OCI-LY3 (cell line): Measurements from ENCODE around the gene NIPSNAP3A.

Experiments
- H2AFZ ChIP-seq: fragments of 200-600, 300-600 bp; shearing (Covaris generic); 2 replicates; pipeline ENCODE4 v1.6.0; 2014; ENCODE audit warnings: antibody characterized with exemption, low read depth, low read length
- H3K27ac ChIP-seq: fragments of 200-600, 300-600 bp; sonication (generic); 2 replicates; pipeline ENCODE4 v1.5.1; 2014; ENCODE audit warnings: mild to moderate bottlenecking, low read length, moderate library complexity, mixed read lengths
- H3K27me3 ChIP-seq: fragments of 200-600, 300-600 bp; sonication (generic); 2 replicates; pipeline ENCODE4 v1.6.1; 2014; ENCODE audit warnings: low read depth, low read length, mixed read lengths
- H3K36me3 ChIP-seq: fragments of 200-600, 300-600 bp; sonication (generic); replicated peaks from 2 replicates; pipeline ENCODE3; 2014; ENCODE audit warnings: low read depth, low read length, mixed read lengths
- H3K4me1 ChIP-seq: fragments of 300-600, 200-600 bp; sonication (generic); 2 replicates; pipeline ENCODE4 v1.6.1; 2014; ENCODE audit warnings: low read length, mixed read lengths
- H3K4me2 ChIP-seq: fragments of 200-600, 300-600 bp; sonication (generic); 2 replicates; pipeline ENCODE4 v1.6.1; 2014; ENCODE audit warnings: low read length, mixed read lengths
- H3K4me3 ChIP-seq: fragments of 300-600, 200-600 bp; sonication (generic); 2 replicates; pipeline ENCODE4 v1.5.1; 2014; ENCODE audit warnings: antibody characterized with exemption, mild to moderate bottlenecking, low read length, moderate library complexity
- H3K79me2 ChIP-seq: fragments of 300-600, 200-600 bp; shearing (Covaris generic); 2 replicates; pipeline ENCODE4 v1.6.1; 2014; ENCODE audit warnings: mild to moderate bottlenecking, low read length, mixed read lengths
- H3K9ac ChIP-seq: fragments of 300-600, 200-600 bp; shearing (Covaris generic); 2 replicates; pipeline ENCODE4 v1.6.0; 2014; ENCODE audit warnings: mild to moderate bottlenecking, low read length, moderate library complexity
- H3K9me3 ChIP-seq: fragments of 200-600, 300-600 bp; shearing (Covaris generic); 2 replicates; pipeline ENCODE4 v1.6.1; 2014; ENCODE audit warnings: low read length, mixed read lengths; ENCODE audit not compliant: insufficient read depth
- H4K20me1 ChIP-seq: fragments of 200-600, 300-600 bp; sonication (generic); 2 replicates; pipeline ENCODE4 v1.6.1; 2016; ENCODE audit warnings: low read length, mixed read lengths; ENCODE audit not compliant: insufficient read depth
- EZH2phosphoT487 ChIP-seq: fragments of 200-600 bp; shearing (Covaris generic); IDR thresholded peaks from 2 replicates; pipeline ENCODE4 v1.6.1; 2018; ENCODE audit warnings: antibody characterized with exemption, mixed run types, low read depth
- TF ChIP-seq, protein P1 (sequence below): fragments of 200-600, 300-600 bp; sonication (generic); IDR thresholded peaks from 2 replicates; pipeline ENCODE4 v1.5.1; 2014; ENCODE audit warnings: antibody characterized with exemption, low read length, low read depth

NIPSNAP3A gene

GRCh38 chr9:104779946-104780535, 32.6 kb downstream of the NIPSNAP3A start:
- H3K79me2 ChIP-seq = no peaks in the 10 kb centered on the region
- no peaks in the 10 kb centered on the region for H3K36me3 ChIP-seq
- H3K9me3 ChIP-seq = no peaks in the 10 kb centered on the region
- H3K27ac ChIP-seq = peak overlapping the region; percentile 39
- peaks cover 42% of the 10 kb centered on the region for H3K4me1 ChIP-seq
- no peaks in the 10 kb centered on the region for H3K27me3 ChIP-seq
- peak overlapping the region; percentile 42 for H3K4me3 ChIP-seq
- H2AFZ ChIP-seq = peak overlapping the region; percentile 78
- peak overlapping the region; percentile 75 for H3K4me2 ChIP-seq
- TF ChIP-seq, protein P1, sequence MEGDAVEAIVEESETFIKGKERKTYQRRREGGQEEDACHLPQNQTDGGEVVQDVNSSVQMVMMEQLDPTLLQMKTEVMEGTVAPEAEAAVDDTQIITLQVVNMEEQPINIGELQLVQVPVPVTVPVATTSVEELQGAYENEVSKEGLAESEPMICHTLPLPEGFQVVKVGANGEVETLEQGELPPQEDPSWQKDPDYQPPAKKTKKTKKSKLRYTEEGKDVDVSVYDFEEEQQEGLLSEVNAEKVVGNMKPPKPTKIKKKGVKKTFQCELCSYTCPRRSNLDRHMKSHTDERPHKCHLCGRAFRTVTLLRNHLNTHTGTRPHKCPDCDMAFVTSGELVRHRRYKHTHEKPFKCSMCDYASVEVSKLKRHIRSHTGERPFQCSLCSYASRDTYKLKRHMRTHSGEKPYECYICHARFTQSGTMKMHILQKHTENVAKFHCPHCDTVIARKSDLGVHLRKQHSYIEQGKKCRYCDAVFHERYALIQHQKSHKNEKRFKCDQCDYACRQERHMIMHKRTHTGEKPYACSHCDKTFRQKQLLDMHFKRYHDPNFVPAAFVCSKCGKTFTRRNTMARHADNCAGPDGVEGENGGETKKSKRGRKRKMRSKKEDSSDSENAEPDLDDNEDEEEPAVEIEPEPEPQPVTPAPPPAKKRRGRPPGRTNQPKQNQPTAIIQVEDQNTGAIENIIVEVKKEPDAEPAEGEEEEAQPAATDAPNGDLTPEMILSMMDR = no peak
- no peak for TF ChIP-seq EZH2phosphoT487
- no peaks in the 10 kb centered on the region for H4K20me1 ChIP-seq
- peak overlapping the region; percentile 21 for H3K9ac ChIP-seq

- TF ChIP-seq EZH2phosphoT487 = no peak
- TF ChIP-seq, protein P1 = peak; percentile 81
- Histone ChIP-seq H2AFZ (peak overlapping the region; percentile 78), H3K4me1 (peaks cover 34% of the 10 kb centered on the region), H3K9ac (peak overlapping the region; percentile 21), H4K20me1 (no peaks in the 10 kb centered on the region), H3K79me2 (no peaks in the 10 kb centered on the region), H3K27me3 (no peaks in the 10 kb centered on the region), H3K4me2 (peak overlapping the region; percentile 75), H3K27ac (peak overlapping the region; percentile 39), H3K9me3 (no peaks in the 10 kb centered on the region), H3K4me3 (peak overlapping the region; percentile 42), H3K36me3 (no peaks in the 10 kb centered on the region)
Observed at GRCh38 chr9:104780796-104781395, 33.4 kb downstream of the NIPSNAP3A start.

DNA sequence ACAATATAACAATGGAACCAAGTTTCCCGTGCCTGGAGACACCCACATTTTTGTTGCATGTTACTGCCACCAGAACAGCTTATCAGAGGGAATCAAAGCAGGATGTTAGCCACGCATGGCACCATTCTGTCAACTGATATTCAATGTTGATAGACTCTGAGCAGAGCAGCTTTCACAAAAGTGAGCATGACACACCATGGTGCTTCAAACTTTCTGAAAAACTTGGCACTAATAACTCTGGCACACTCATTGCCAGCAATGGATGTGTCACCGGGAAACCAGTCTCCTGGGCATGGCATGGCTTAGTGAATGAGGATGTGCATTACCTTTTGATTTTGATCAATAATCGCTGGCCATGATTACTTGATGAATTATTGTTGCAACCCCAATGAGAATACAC, 36.1 kb downstream of the NIPSNAP3A start:
- TF ChIP-seq, protein P1 = no peak
- no peak for TF ChIP-seq EZH2phosphoT487
- Histone ChIP-seq H4K20me1 (no peaks in the 10 kb centered on the region), H3K9ac (no peak overlapping the region), H3K79me2 (no peaks in the 10 kb centered on the region), H3K4me2 (no peak overlapping the region), H2AFZ (no peak overlapping the region), H3K27ac (no peak overlapping the region), H3K4me3 (no peak overlapping the region), H3K4me1 (peaks cover 19% of the 10 kb centered on the region), H3K36me3 (no peaks in the 10 kb centered on the region), H3K9me3 (no peaks in the 10 kb centered on the region), H3K27me3 (no peaks in the 10 kb centered on the region)

GRCh38 chr9:104784098-104784497, 36.6 kb downstream of the NIPSNAP3A start:
- 0 out of 2 replicates have a peak overlapping the region, but pooled peaks have one; percentile 24 for H3K4me2 ChIP-seq
- H2AFZ ChIP-seq = peak overlapping the region; percentile 2; the same call in 1 of the 2 replicates
- H3K9ac ChIP-seq = no peak overlapping the region
- H3K27ac ChIP-seq = no peak overlapping the region
- H3K36me3 ChIP-seq = no peaks in the 10 kb centered on the region
- peaks cover 19% of the 10 kb centered on the region for H3K4me1 ChIP-seq
- no peaks in the 10 kb centered on the region for H3K79me2 ChIP-seq
- H4K20me1 ChIP-seq = no peaks in the 10 kb centered on the region
- no peak overlapping the region for H3K4me3 ChIP-seq
- no peaks in the 10 kb centered on the region for H3K27me3 ChIP-seq
- H3K9me3 ChIP-seq = no peaks in the 10 kb centered on the region
- TF ChIP-seq, protein P1 = no peak
- TF ChIP-seq EZH2phosphoT487 = no peak
